ENCODE results near the gene GEMIN7. TPM values are rescaled to one million over a fixed set of nuclear protein-coding genes. Genes with fewer than 3 reads are reported as not detected.
A peak's percentile ranks its signal among the peaks of the same experiment; 100 is the strongest.

GEMIN7 gene
- total and polyA plus RNA-seq, 2 of the 13 experiments (the other 11 are each of a cell fraction or from before 2014, with no cell fraction given), result 24.1 to 30.6 TPM

DNA sequence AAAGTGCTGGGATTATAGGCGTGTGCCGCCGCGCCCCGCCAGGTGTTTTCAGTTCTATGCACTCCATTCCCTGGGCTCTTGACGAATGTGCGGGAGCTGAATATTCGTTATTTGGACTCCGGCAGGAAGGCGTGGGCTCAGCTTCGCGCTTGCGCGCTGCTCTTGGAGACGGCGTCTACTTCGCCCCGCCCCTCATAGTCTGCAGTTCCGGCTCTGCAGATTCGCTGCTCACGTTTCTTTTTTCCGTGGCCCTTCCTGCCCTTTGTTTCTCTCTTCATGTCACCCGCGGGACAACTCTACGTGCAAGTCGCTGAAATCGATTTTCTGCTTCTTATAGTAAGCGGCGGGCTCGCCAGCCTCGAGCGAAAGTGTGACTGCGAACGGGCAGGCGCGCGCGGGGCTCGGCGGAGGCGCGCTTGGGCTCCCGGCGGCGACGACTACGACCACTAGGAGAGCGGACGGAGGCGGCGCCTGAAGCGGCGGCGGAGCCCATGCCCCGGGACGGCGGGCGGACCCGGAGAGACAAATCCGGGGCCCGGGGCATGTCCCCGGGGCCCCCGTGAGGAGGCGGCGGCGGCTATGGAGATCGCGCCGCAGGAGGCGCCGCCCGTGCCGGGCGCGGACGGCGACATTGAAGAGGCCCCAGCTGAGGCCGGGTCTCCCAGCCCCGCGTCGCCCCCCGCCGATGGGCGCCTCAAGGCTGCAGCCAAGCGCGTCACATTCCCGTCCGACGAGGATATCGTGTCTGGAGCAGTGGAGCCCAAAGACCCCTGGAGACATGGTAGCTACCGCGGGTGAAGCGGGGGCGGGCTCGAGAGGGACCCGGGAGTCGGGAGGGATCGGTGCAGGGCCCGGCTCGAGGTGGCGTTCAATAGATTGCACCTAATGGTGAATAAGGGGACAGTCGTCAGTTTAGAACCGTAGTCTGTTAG is 14.0 kb downstream of the GEMIN7 start, which contains the start of gene PPP1R37 (continued):
- TF ChIP-seq ZBTB2 (CRISPR knock-in tag; IDR thresholded peaks at IDR 0.05; ENCODE audit: low read depth) (peak; percentile 95), MTERF4 (CRISPR knock-in tag; IDR thresholded peaks at IDR 0.05) (no peak), ZNF501 (CRISPR knock-in tag; IDR thresholded peaks at IDR 0.05) (peak; percentile 80), ZZZ3 (CRISPR knock-in tag; IDR thresholded peaks at IDR 0.05; ENCODE audit: borderline replicate concordance) (peak; percentile 39; the same call in 1 of the 2 replicates), NFYC (CRISPR knock-in tag; IDR thresholded peaks at IDR 0.05) (no peak), POLR2A (IDR thresholded peaks at IDR 0.05; ENCODE audit: insufficient read depth in 1 of 2, low read depth in 2 of 2, low read length in 2 of 2) (peak in 1 of 2 experiments; percentile 59; a peak in 2 of 4 replicates), ZFAT (CRISPR knock-in tag; conservative IDR thresholded peaks at IDR 0.05) (peak; percentile 100), ZNF580 (CRISPR knock-in tag; IDR thresholded peaks at IDR 0.05; ENCODE audit: borderline replicate concordance, low read depth) (peak; percentile 83; the same call in 1 of the 2 replicates), MYC (CRISPR knock-in tag; IDR thresholded peaks at IDR 0.05; ENCODE audit: borderline replicate concordance) (peak; percentile 63; the same call in 1 of the 2 replicates), HNF1A (IDR thresholded peaks at IDR 0.05; ENCODE audit: low read depth) (no peak), HNF1A (CRISPR knock-in tag; IDR thresholded peaks at IDR 0.05; ENCODE audit: borderline replicate concordance) (peak; percentile 42; the same call in 1 of the 2 replicates), CBX1 (IDR thresholded peaks at IDR 0.05; ENCODE audit: low read depth) (peak; percentile 63), RORA (CRISPR knock-in tag; IDR thresholded peaks at IDR 0.05) (no peak), PAXIP1 (CRISPR knock-in tag; conservative IDR thresholded peaks at IDR 0.05) (peak; percentile 52), ZNF205 (CRISPR knock-in tag; IDR thresholded peaks at IDR 0.05) (peak; percentile 61; the same call in 1 of the 2 replicates)
- TF ChIP-seq, protein P1, sequence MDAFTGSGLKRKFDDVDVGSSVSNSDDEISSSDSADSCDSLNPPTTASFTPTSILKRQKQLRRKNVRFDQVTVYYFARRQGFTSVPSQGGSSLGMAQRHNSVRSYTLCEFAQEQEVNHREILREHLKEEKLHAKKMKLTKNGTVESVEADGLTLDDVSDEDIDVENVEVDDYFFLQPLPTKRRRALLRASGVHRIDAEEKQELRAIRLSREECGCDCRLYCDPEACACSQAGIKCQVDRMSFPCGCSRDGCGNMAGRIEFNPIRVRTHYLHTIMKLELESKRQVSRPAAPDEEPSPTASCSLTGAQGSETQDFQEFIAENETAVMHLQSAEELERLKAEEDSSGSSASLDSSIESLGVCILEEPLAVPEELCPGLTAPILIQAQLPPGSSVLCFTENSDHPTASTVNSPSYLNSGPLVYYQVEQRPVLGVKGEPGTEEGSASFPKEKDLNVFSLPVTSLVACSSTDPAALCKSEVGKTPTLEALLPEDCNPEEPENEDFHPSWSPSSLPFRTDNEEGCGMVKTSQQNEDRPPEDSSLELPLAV (CRISPR knock-in tag; conservative IDR thresholded peaks at IDR 0.05; ENCODE audit: low read depth), result no peak
